Measurements from ENCODE around the gene HOXD11.

The HOXD11 gene

DNA sequence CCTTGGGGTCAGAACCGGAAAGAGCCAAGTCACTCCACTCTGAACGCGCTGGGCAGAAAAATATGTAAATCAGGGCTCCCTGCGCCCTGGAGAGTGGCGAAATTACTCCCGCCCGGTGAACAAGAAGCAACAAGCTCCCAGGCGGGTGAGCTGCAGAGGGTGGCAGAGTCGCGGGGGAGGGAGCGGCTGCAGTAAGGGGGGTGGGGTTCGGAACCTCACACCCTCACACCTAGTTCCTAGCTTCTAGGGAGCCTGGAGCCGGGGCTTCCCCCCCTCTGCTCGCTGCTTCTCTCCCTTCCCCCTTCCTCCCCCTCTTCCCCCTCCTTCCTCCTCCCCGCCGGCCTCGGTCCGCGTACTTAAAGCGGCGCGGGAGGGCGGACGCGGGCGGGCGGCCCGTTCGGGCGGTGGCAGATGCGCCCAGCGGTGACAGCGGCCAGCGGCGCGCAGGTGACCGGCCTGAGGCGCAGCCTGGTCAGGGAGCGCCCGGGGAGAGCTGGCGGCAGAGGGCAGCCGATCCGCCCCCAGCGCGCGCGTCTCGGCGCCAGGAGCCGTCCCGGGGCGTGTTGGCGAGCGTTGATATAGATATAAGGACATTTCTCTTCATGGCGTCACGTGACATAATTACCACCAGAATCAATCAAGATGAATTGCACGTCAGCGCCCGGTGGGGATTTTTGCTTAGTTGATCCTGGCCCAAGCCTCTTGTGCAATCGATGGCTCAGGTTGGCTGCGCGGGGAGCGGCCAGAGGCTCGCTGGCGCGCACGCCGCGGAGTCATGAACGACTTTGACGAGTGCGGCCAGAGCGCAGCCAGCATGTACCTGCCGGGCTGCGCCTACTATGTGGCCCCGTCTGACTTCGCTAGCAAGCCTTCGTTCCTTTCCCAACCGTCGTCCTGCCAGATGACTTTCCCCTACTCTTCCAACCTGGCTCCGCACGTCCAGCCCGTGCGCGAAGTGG lies at the start of gene HOXD11:
HOXD11 (plus strand) TSS at position 700 of the 959 bp plus-strand sequence; CDS start at position 776, 76 bp downstream.
- in situ Hi-C loops (cut with MboI; ENCODE audit: low sequenced_read_pairs) = no loop called here

GRCh38 chr2:176063958-176064357 lies 43.1 kb upstream of the HOXD11 start:
- in situ Hi-C loops (cut with MboI; ENCODE audit: low sequenced_read_pairs) = no loop called here

DNA sequence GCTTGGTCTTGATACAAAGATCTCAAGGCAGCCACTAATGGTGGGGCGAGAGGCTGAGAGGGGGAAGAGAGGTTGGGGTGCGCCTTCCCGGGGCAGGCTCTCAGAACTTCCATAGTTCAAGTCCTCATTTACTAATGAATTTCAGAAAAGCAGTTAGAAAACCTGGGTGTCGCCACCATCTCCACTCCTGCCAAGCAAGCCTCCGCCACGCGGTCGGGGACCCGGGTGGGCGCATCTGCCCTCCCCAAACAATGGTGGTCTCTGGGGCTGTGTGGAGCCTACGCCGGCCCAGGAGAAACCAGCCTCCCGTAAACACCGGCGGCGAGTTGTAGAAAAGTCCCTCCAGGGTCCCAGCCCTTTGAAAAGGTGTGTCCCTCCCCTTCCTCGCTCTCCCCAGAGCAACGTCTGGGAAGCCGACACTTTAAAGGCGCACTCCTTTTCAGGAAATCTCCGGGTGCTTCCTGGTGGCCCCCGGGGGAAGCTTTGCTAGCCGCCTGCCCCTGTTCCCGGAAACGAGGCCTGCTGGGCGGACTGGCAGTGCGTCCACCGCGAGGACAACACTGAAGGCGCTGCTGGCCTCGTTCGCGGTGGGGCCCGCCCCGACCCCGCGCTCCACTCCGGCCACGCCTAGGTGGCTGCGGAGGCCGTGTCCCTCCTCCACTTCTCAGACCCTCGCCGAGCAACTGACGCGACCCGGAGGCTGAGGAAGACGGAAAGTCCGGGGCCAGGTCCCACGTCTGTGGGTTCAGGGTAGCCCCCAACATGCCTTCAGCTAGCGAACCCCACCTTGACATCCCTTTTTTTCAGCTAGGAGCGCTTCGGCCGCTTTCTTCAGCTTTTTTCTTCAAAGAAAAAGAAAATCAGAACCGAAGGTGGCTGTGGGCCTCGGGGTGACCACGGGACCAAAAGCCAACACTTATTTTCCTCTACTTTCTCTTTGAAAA lies 40.2 kb upstream of the HOXD11 start:
- in situ Hi-C loops (cut with MboI; ENCODE audit: low sequenced_read_pairs) = no loop called here

GRCh38 chr2:176067589-176068418 lies 39.3 kb upstream of the HOXD11 start:
- in situ Hi-C loops (cut with MboI; ENCODE audit: low sequenced_read_pairs) = no loop called here

- in situ Hi-C loops (cut with MboI; ENCODE audit: low sequenced_read_pairs) = no loop called here
Observed at GRCh38 chr2:176068419-176068832, 38.7 kb upstream of the HOXD11 start.

GRCh38 chr2:176071330-176072291 lies 35.5 kb upstream of the HOXD11 start:
- in situ Hi-C loops (cut with MboI; ENCODE audit: low sequenced_read_pairs) = no loop called here

DNA sequence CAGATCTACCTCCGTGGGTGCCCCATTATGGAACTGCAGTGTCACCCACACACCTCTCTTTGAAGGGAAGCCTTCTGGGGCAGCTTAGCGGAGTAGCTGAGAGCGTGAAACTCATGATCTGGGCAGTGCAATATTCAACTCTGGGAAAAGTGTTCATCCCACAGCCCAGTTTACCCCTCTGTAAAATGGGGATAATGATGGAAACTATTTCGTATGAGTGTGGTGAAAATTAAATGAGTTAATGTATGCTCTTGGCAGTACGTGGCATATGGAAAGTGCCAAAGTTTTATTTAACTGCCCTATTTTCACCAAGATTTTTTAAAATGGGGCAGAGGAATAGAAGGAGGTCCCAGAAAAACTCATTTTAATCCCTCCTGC lies 34.8 kb upstream of the HOXD11 start:
- in situ Hi-C loops (cut with MboI; ENCODE audit: low sequenced_read_pairs) = no loop called here

DNA sequence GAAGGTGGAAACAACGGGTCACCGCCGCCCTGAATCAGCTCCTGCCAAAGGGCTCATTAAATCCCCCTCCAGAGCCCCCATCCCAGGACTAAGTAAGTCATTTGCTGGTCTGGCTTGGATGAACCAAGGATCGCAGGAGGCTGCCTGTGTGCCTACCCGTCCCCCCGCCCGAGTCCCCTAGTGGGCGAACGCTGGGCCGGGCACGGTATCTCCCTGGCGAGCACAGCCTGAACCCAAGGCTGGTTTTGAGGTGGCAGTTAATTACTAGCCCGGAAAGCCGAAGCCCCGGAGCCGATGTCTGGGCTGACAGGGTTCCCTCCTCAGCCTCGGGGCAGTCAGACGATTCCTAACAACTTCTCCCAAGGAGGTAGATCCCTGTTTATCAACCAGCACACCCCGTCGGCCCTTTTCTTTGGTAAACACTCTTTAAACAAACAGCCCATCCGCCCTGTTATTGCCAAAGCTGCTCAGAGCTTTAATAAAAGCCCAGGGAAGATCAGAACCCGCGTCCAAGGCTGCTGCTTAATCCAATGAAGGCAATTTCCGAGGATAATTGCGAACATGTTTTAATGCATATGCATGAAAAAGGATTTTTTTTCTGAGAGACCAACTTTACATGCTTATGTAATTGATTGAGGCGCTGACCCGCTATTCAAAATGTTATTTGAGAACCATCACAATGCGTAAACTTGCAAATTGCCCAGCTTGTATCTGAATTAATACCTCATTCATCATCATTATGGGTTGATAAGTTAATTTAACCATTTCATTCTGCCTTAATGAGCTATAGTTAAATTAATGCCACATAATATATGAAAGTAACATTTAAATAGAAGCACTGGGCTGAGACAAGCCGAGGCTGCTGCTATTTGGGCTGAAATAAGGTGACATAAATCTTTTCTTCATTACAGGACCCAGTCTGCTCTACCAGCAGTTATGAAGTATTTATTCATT lies 33.9 kb upstream of the HOXD11 start:
- in situ Hi-C loops (cut with MboI; ENCODE audit: low sequenced_read_pairs) = no loop called here

- in situ Hi-C loops (cut with MboI; ENCODE audit: low sequenced_read_pairs) = no loop called here
Observed at GRCh38 chr2:176074919-176075425, 32.1 kb upstream of the HOXD11 start.

DNA sequence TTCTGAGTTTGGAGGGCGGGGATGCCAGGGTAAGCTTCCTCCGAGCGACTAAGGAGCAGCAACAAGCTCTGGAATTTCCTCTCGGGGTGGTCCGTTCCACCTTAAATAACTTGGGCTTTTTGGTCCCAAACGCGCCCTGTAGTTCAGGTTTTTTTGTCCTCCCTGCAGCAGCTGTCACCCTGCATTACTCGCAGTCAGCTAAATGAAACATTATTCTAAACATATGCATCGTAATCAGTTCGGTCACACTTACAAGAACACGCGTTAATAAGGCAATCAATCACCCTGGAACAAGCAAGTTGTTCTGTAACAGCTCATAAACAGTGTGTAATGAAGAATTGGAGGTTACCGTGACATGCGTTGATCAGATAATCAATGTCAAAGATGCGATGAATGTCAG lies 31.6 kb upstream of the HOXD11 start:
- in situ Hi-C loops (cut with MboI; ENCODE audit: low sequenced_read_pairs) = no loop called here

DNA sequence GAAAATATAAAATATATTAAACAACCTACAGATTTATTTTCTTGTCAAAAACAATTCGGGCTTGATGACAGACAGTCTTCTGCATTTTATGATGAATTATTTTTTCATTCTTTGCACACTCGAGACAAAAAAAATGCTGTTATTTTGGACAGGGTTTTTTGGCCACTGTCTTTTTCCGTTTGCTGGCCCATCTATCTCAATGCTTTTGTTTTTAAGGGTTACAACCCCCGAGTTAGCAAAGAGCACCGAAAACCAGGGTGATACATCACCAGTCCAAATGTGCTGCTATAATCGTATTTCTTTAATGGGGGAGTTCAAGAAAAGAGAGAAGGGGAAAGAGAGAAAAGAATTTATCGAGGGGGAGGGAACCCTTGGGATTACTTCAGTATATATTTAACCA lies 31.0 kb upstream of the HOXD11 start:
- in situ Hi-C loops (cut with MboI; ENCODE audit: low sequenced_read_pairs) = no loop called here

GRCh38 chr2:176076796-176077195 lies 30.3 kb upstream of the HOXD11 start:
- in situ Hi-C loops (cut with MboI; ENCODE audit: low sequenced_read_pairs) = no loop called here

- in situ Hi-C loops (cut with MboI; ENCODE audit: low sequenced_read_pairs) = no loop called here
Observed at GRCh38 chr2:176078541-176079284, 28.4 kb upstream of the HOXD11 start.

DNA sequence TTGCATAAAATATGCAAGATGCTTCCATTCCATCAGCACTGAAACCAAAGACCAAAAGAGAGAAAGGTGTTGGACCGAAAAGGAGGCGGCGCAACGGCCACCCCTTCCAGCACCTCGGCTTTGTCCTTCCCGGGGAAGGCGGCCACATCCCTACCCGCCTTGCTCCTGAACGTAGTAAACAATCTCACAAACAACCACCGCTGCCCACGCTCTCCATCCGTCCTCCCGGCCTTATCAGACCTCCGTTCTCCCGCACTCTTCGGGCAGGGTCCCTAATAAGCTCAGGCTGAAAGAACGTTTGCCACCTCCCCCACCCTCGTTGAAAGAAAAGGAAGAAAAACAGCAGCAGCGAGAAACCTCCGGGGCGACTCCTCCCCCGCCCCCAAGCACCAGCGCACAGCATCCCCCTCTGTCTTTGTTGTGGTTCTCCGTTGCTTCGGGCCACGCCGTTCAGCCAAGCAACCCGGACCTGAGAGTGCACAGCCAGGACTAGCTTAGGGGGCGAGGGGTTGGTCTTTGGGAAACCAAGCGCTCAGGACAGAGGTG lies 27.7 kb upstream of the HOXD11 start:
- in situ Hi-C loops (cut with MboI; ENCODE audit: low sequenced_read_pairs) = no loop called here

GRCh38 chr2:176079831-176080539 lies 27.1 kb upstream of the HOXD11 start:
- in situ Hi-C loops (cut with MboI; ENCODE audit: low sequenced_read_pairs) = no loop called here

DNA sequence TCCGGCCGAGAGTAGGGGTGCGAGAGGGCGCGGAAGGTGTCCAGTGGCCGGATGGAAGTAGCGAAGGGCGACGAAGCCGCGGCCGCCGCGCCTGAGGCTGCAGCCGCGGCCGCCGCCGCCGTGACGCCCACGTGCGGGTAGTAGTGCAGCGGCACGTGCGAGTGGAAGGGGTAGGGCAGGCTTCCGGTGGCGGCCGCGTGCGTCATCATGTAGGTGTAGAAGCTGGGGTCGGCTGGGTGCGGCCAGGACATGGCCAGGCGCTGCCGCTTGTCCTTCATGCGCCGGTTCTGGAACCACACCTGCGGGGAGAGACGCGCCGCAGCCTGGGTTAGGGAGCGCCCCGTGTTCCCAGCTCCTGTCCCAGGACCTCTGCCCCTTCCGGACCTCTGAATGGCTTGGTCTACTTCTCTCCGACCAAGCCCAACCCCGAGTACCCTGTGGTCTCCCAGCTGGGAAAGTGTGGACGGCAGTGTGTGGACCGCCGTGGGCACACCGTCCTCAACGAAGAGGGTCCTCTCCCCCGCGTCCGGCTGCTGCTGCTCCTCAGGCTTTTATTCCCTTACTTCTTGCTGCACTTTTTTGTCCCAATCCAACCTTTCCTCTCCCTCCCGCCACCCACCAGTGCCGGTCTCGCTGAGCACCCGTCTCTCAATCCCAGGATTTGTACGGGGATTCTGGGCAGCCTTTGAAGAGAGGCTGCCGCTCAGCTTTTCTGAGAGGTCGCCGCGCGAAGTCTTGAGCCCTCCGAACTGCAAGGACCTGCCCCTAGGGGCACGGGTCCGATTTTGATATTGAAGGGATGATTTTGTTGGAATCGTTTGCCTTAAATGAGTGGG lies 26.3 kb upstream of the HOXD11 start:
- in situ Hi-C loops (cut with MboI; ENCODE audit: low sequenced_read_pairs) = no loop called here

Measured in HL-60/S4 (cell line).